Neural progenitor cell (in vitro differentiated cells): ENCODE measurements around the gene ZFHX3. TPM values are rescaled to one million over a fixed set of nuclear protein-coding genes. Genes with fewer than 3 reads are reported as not detected.
A peak's percentile ranks its signal among the peaks of the same experiment; 100 is the strongest.

Source experiments
- DNase-seq: peaks from one replicate; pipeline ENCODE4 v3.0.0-alpha.2; 2016; ENCODE audit warnings: low spot score
- H2AFZ ChIP-seq: fragments of 200-600 bp; sonication (generic); replicated peaks from 2 replicates; pipeline ENCODE4 v1.6.1; 2016; ENCODE audit warnings: antibody characterized with exemption
- H3F3A ChIP-seq: fragments of 200-600 bp; sonication (generic); 2 replicates; pipeline ENCODE4 v1.6.1; 2016; ENCODE audit warnings: antibody characterized with exemption, low read depth
- H3K27ac ChIP-seq: fragments of 200-600 bp; sonication (generic); 2 replicates; pipeline ENCODE4 v1.5.1; 2016; ENCODE audit warnings: mild to moderate bottlenecking
- H3K27me3 ChIP-seq: fragments of 200-600 bp; sonication (generic); 2 replicates; pipeline ENCODE4 v1.6.1; 2016; ENCODE audit warnings: mild to moderate bottlenecking, moderate library complexity
- H3K36me3 ChIP-seq: fragments of 200-600 bp; sonication (generic); 2 replicates; pipeline ENCODE4 v1.5.1; 2016
- H3K4me1 ChIP-seq: fragments of 200-600 bp; sonication (generic); 2 replicates; pipeline ENCODE4 v1.6.1; 2016; ENCODE audit warnings: mixed run types
- H3K4me2 ChIP-seq: fragments of 200-600 bp; sonication (generic); 2 replicates; pipeline ENCODE4 v1.6.1; 2016
- H3K4me3 ChIP-seq: fragments of 200-600 bp; sonication (generic); 2 replicates; pipeline ENCODE4 v1.5.1; 2016
- H3K79me2 ChIP-seq: fragments of 200-600 bp; sonication (generic); 2 replicates; pipeline ENCODE4 v1.6.1; 2016; ENCODE audit warnings: low read depth
- H3K9ac ChIP-seq: fragments of 200-600 bp; sonication (generic); 2 replicates; pipeline ENCODE4 v1.6.1; 2016
- H3K9me3 ChIP-seq: fragments of 200-600 bp; sonication (generic); 2 replicates; pipeline ENCODE4 v1.5.1; 2016; ENCODE audit warnings: low read depth
- H4K20me1 ChIP-seq: fragments of 200-600 bp; sonication (generic); 2 replicates; pipeline ENCODE4 v1.6.1; 2016; ENCODE audit warnings: low read depth
- H3K27ac Mint-ChIP-seq: 3 replicates; pipeline ENCODE4 v1.8.0; 2021; ENCODE audit warnings: mixed read lengths
- H3K27me3 Mint-ChIP-seq: 2 replicates; pipeline ENCODE4 v1.8.0; 2022; ENCODE audit warnings: low read depth, mild to moderate bottlenecking, inconsistent platforms, moderate library complexity, mixed read lengths; ENCODE audit not compliant: insufficient read depth
- H3K36me3 Mint-ChIP-seq: 3 replicates; pipeline ENCODE4 v1.8.0; 2021; ENCODE audit warnings: mixed read lengths
- H3K4me1 Mint-ChIP-seq: 3 replicates; pipeline ENCODE4 v1.8.0; 2021; ENCODE audit warnings: mixed read lengths
- H3K4me3 Mint-ChIP-seq: 3 replicates; pipeline ENCODE4 v1.8.0; 2021; ENCODE audit warnings: mild to moderate bottlenecking, moderate library complexity, mixed read lengths
- H3K9me3 Mint-ChIP-seq: 3 replicates; pipeline ENCODE4 v1.8.0; 2020; ENCODE audit warnings: mixed read lengths
- CTCF ChIP-seq: fragments of 200-600 bp; sonication (generic); IDR thresholded peaks from 2 replicates; pipeline ENCODE4 v1.5.1; 2017; ENCODE audit warnings: antibody characterized with exemption, mild to moderate bottlenecking
- EZH2 ChIP-seq: fragments of 200-600 bp; sonication (generic); IDR thresholded peaks from 2 replicates; pipeline ENCODE4 v1.6.1; 2017; ENCODE audit warnings: antibody characterized with exemption, mild to moderate bottlenecking, moderate library complexity
- EZH2phosphoT487 ChIP-seq: fragments of 200-600 bp; sonication (generic); IDR thresholded peaks from 2 replicates; pipeline ENCODE4 v1.6.1; 2017; ENCODE audit warnings: antibody characterized with exemption
- total RNA-seq: library from RNA; depleted of rRNA; stranded (reverse); fragments of >200 nt; gene quantifications from 2 replicates; pipeline ENCODE4 v1.2.3, GENCODE V29; 2015; ENCODE audit warnings: low replicate concordance

The ZFHX3 gene
- total RNA-seq, 1 donor from 2014 or later = 2.4 TPM

GRCh38 chr16:72930396-72930795 lies 117.5 kb downstream of the ZFHX3 start:
- H3K4me1 ChIP-seq = peaks cover 18% of the 10 kb centered on the region
- Mint-ChIP-seq H3K4me3 (no peak overlapping the region), H3K27ac (peak overlapping the region; percentile 15), H3K4me1 (peaks cover 71% of the 10 kb centered on the region), H3K9me3 (peaks cover 4% of the 10 kb centered on the region), H3K27me3 (peaks cover 7% of the 10 kb centered on the region), H3K36me3 (peaks cover 9% of the 10 kb centered on the region)
- H3K27ac ChIP-seq = no peak overlapping the region
- H3K4me2 ChIP-seq = no peak overlapping the region
- H3K36me3 ChIP-seq = no peaks in the 10 kb centered on the region
- no peak overlapping the region for H2AFZ ChIP-seq
- H4K20me1 ChIP-seq = no peaks in the 10 kb centered on the region
- H3K79me2 ChIP-seq = no peaks in the 10 kb centered on the region
- DNase-seq = no peak
- no peaks in the 10 kb centered on the region for H3F3A ChIP-seq
- H3K27me3 ChIP-seq = no peaks in the 10 kb centered on the region
- no peaks in the 10 kb centered on the region for H3K9me3 ChIP-seq
- H3K9ac ChIP-seq = no peak overlapping the region
- H3K4me3 ChIP-seq = no peak overlapping the region
- TF ChIP-seq EZH2phosphoT487 (no peak), EZH2 (no peak), CTCF (no peak)

DNA sequence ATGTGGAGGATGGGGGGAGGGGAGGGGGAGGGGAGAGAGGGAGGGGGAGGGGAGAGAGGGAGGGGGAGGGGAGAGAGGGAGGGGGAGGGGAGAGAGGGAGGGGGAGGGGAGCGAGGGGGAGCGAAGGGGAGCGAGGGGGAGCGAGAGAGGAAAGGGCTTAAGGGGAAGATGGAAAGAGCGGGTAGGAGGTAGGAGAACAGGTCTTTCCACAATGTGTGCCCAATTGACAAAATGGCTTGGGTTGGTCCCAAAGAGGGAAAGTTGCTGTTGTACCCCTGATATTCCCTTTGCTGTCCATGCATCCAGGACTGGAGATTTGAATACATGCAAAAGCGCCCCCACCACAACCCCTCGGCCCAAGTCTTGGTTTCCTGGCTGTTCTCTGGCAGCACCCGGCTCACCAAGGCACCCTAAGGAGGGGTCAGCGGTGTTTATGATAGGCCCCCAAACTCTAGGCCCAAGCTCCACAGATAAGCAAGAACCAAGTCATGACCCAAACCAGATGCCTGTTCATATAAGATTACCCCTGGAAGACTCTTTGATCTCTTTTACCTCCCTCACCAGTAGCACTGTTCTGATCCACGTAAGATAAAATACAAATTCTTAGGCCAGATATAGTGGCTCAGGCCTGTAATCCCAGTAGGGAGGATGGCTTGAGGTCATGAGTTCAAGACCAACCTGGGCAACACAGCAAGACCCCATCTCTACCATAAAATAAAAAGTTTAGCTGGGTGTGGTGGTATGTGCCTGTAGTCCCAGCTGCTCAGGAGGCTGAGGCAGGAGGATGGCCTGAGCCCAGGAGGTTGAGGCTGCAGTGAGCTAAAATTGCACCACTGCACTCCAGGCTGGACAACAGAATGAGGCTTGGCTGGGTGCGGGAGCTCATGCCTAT lies 119.6 kb downstream of the ZFHX3 start:
- H3K27me3 ChIP-seq = no peaks in the 10 kb centered on the region
- no peak for DNase-seq
- no peaks in the 10 kb centered on the region for H3K9me3 ChIP-seq
- H3K4me1 ChIP-seq = peaks cover 18% of the 10 kb centered on the region
- Mint-ChIP-seq H3K4me3 (no peak overlapping the region), H3K27ac (no peak overlapping the region), H3K9me3 (peaks cover 4% of the 10 kb centered on the region), H3K27me3 (peaks cover 7% of the 10 kb centered on the region), H3K4me1 (peaks cover 69% of the 10 kb centered on the region), H3K36me3 (peaks cover 12% of the 10 kb centered on the region)
- H3K79me2 ChIP-seq = no peaks in the 10 kb centered on the region
- no peak overlapping the region for H3K27ac ChIP-seq
- H2AFZ ChIP-seq = no peak overlapping the region
- no peaks in the 10 kb centered on the region for H3K36me3 ChIP-seq
- H3K9ac ChIP-seq = no peak overlapping the region
- H3K4me2 ChIP-seq = no peak overlapping the region
- no peak for TF ChIP-seq CTCF
- no peaks in the 10 kb centered on the region for H3F3A ChIP-seq
- no peaks in the 10 kb centered on the region for H4K20me1 ChIP-seq
- H3K4me3 ChIP-seq = no peak overlapping the region

DNA sequence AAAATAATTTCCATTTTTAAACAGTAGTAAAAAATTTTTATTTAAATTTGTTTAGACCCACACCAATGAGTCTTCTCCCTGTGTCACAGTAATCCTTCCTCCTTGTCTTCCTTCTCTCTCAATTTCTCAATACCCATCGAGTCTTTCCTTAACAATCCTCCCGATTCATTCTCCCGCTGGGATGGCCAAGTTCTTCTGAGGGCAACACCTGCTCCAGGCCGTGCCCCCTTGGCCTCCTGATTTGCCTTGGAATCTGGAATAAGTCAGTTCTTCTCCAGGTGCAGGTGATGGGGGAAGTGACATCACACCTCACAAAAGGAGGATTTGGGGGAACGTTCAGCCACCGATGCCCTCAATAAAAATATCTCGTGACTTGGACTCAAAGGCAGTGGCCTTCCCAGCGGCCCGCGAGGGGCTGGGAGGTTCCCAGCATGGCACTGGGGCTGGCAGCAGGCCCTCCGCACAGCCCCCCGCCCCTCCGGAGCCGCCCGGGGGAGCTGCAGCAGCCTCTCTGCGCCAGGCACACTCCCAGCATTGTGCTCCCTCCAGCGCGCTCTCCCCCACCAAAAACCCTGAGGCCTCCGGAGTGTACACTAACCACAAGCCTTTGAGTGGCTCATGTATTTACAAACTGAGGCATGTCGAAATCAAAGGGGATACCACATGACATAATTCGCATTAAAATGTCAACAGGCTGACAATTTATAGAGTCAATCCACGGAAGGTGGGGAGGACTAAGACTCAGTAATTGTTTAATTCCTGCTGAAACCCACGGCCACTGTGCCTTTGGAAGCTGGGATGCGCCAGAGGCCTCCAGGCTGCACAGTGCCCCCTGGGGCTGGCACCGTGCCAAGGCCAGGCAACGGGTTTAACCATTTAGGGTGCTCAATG lies 120.5 kb downstream of the ZFHX3 start:
- Histone ChIP-seq H3K36me3 (no peaks in the 10 kb centered on the region), H2AFZ (no peak overlapping the region), H3F3A (no peaks in the 10 kb centered on the region), H3K27ac (no peak overlapping the region), H3K4me2 (no peak overlapping the region), H3K27me3 (no peaks in the 10 kb centered on the region), H4K20me1 (no peaks in the 10 kb centered on the region), H3K9ac (no peak overlapping the region), H3K9me3 (no peaks in the 10 kb centered on the region), H3K4me1 (peaks cover 18% of the 10 kb centered on the region), H3K79me2 (no peaks in the 10 kb centered on the region), H3K4me3 (no peak overlapping the region)
- peaks cover 5% of the 10 kb centered on the region for H3K27me3 Mint-ChIP-seq
- peaks cover 4% of the 10 kb centered on the region for H3K9me3 Mint-ChIP-seq
- H3K4me3 Mint-ChIP-seq = no peak overlapping the region
- H3K27ac Mint-ChIP-seq = no peak overlapping the region
- peaks cover 68% of the 10 kb centered on the region for H3K4me1 Mint-ChIP-seq
- DNase-seq = no peak
- peaks cover 12% of the 10 kb centered on the region for H3K36me3 Mint-ChIP-seq
- no peak for TF ChIP-seq EZH2
- no peak for TF ChIP-seq CTCF
- TF ChIP-seq EZH2phosphoT487 = no peak
